Stimulated activated CD4-positive, alpha-beta T cell treated with anti-CD3 and anti-CD28 coated beads, TNF-alpha, amount 100 ng/mL, for 1 hour (primary cell): ENCODE data around the gene FREM1.

Experiments used
- DNase-seq, 3 donors: peaks; one replicate each; pipeline ENCODE4 v3.0.0-alpha.2; 2020; ENCODE audit warnings: low read depth in 3 of 3, low spot score in 1 of 3

Gene FREM1

DNA sequence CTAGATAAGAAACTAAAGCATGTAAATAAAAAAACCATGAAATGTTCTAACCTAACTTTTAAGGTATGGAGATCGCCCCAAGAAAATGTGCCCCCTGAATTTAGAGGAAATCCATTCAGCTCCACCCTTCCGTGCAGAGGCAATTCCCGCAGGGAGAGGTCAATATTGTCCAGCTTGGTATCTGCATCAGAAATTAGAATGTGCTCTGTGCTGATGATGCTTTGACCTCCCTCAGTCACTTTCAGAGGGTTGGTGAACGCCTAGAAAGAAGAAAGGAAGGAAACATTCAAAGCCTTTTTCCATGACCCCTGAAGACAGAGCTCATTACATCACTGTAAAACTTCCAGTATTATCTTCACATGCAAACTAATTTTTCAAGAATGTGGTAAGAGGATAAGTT, 91.0 kb downstream of the FREM1 start:
- no peak for DNase-seq

DNA sequence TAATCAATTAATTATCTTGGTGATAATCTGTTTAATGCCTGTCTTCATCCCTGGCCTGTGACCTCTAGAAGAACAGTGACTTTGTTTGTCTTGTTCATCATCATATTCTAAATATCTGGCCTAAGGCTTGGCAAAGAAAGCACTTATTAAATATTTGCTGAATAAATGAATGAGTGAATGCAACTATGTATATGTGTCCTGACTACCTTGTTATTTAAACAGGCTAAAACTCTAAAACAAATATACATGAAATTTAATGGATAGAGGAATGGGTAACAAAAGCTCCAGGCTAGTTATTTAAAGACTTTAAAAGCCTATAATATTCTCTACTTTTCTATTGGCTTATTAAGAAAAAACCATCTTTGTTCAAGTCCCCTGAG, 96.0 kb downstream of the FREM1 start:
- no peak for DNase-seq

DNA sequence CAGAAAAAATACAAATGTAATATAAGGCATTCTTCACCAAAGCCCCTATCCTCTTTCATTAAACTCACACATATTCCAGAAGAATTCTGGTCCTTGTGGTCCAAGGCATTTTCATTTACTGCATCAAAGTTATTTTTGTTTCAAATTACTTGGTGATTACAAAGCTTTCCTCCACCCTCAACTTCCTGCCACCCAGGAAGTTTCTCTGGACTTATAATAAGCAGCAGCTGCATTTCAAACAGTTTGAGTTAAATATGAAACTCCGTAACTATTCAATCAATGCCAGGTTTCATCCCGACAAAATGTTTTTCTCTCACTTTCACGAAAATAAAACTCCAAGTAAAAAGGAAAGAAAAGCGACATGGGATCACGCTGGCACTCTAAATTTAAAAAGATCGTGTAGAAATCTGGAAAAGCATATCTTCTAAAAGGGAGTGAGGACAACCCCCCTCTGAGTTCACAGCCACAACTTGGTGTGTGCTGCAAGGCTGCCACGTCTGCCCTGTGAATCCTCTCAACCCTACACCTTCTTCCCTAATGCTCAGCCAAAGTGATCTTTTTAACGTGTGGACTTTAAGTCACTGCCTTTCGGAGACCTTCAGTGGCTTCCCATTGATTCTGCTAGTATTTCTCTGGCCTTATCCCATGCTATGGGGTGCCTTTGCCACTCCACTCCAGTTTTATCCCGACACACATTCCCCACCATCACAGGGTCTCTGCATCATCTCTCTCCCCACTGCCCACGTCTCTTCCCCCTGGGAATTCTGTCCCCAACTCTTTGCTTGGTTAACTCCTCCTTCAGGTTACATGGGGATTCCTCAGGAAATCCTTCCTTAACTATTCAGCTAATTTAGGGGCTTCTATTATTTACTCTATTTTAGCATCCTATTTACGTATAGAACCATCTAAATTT, 96.6 kb downstream of the FREM1 start:
- no peak for DNase-seq

DNA sequence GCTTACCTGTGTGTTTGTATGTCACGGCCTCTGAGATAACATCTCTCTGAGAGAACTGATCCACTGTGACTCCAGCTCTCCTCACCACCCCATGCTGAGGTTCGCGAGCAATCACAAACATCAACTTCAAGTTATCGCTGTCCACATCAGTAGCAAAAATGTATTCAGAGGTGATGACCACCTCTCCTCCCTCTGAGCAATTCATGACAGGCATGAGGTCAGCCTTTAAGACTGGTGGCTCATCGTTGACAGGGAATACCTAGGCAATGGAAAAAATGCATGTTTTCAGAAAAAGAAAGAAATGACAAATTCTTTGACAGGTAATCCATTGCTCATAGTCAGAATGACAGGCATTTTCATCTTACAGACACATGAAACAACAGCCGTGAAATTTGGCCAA, 97.4 kb downstream of the FREM1 start:
- no peak for DNase-seq

DNA sequence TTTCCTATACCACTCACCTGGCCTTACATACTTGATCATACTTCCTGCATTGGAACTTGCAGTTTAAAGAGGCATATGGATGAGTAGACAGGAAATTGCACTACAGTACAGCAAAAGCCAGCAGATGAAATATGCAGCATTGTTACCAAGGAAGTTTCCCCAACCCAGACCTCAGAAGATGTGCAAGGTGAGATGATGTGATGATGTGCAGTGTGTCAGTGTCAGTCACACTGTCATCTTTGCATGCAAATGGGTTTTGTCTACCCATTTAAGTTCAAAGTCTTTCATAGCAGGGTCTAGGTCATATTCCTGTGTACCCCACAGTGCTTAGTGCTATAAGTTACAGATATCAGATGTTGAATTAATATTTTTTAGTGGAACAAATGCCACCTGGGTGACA, 98.4 kb downstream of the FREM1 start:
- no peak for DNase-seq

DNA sequence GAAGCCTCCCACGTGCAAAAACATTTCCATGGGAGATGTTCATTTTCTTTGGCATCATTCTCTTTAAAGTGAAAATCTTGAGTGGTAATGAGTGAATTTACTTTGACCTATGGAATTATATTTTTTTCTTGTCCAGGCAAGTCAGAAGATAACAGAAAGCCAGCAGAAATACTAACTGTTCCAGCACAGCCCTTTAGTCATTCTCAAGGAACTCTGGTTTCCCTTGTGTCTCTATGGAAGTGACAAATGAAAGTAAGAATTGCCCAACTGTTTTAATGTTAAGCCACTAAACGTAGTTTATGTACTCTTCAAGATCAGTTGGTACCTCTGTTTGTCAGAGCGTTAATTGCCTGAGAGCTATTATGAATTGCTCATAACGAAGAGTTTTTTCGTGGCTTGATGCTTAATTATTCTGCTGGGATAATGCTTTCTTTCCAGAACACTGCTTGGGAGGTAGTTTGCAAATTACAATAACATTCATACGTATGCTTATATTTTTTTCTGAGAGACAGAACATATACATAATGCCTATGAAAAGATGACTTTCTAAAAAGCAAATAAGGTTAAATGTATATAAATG, 103.2 kb downstream of the FREM1 start:
- DNase-seq: no peak

DNA sequence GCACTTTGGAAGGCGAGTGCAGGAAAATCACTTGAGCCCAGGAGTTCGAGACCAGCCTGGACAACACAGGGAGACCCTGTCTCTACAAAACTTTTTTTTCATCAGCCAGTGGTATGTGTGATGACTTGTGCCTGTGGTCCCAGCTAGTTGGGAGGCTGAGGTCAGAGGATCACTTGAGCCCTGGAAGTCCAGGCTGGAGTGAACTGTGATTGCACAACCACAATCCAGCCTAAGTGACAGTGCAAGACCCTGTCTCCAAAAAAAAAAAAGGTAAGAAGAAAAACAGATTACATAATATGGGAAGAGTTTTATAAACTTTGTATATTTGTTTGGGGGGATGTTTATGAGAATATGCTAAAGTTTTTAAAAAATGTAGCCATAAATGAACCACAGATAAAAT, 111.2 kb downstream of the FREM1 start:
- no peak for DNase-seq

DNA sequence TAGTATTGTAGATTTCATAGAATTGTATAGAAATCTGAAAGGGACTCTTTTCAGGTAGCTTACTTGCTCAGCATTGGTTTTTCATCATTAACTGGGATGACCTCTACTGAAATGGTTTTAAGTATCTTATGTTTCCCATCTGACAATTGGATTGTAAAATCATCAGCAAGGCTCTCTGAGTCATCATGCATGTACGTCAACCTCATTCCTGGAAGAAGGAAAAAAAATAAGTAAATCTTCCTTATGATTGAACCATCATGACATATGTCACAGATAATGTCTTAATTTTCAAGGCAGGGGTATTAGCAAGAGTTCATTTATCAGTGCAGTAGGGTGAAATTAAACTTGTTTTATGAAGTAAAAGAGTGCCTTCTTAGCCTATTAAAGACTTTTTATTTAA, 112.8 kb downstream of the FREM1 start:
- DNase-seq: no peak

DNA sequence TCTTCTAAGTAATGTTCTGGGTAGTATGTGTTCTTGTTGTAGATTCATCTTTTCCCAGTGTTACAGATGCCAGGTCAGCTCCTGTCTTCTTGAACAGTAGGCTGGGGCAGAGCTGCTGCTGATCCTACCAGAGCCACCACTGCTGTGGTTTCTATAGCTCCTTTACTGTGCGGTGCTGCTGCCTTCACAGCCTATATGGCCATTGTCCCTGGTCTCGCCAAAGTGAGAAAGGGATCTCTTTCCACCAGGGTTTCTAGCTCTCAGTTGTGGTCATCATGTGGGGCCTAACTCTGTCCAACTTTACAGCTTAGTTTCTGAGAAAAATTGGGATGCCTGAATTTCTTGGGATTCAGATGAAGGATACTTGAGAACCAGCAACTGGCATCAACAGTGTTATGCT, 116.8 kb downstream of the FREM1 start:
- no peak for DNase-seq

DNA sequence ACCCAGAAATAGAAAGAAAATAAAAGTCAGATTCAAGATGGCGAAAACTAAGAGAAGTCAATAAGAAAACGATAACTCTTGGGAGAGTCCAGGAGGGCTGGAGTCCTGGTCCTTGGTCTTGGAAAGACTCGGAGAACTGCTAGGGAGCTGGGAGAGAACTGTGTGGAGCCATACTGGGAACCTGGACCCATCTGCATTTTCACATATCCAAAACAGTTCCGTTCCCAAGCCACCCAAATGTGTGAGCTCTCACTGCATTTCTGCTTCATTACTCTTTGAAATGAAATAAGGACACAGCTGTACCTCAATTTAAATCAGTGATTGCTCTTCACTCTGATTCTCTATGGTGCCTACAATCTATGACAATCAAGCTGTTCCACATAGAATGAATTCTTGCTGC, 119.6 kb downstream of the FREM1 start:
- DNase-seq: no peak

DNA sequence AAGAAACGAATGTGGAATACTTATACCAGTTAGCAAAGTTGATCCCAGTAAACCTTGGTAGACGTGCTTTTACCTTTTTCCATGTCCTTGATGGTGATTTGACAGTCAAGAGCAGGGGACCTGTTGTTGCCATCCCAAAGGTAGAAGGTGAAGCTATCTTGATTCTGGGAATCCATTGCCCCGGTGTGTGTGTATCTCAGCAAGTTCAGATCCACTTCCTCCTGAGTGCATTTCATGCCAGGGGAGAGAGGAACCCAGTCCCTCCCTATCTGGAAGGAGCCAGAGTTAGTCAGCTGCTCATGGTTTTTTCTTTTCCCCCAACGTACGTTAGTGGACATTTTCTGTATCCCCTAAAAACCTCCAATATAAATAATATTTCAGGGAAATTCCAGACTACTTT, 121.4 kb downstream of the FREM1 start:
- no peak for DNase-seq

DNA sequence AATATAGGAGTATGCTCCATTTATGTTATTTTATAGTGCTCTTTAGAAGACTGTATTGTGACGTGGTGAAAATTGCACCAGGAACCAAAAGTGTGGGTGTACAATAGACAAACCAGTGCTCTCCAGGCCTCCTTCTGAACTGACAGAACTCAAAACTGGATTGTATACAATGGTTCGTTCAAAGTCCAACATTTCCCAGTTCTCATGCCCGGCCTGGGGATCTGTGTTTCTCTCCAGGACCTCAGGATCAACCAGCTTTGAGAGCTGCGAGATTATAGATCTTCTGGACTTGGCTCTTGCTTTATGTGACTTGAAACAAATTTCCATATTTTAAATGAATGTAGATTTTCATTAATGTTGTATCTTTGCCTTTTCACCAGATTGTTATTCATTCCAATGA, 126.9 kb downstream of the FREM1 start:
- DNase-seq: no peak

DNA sequence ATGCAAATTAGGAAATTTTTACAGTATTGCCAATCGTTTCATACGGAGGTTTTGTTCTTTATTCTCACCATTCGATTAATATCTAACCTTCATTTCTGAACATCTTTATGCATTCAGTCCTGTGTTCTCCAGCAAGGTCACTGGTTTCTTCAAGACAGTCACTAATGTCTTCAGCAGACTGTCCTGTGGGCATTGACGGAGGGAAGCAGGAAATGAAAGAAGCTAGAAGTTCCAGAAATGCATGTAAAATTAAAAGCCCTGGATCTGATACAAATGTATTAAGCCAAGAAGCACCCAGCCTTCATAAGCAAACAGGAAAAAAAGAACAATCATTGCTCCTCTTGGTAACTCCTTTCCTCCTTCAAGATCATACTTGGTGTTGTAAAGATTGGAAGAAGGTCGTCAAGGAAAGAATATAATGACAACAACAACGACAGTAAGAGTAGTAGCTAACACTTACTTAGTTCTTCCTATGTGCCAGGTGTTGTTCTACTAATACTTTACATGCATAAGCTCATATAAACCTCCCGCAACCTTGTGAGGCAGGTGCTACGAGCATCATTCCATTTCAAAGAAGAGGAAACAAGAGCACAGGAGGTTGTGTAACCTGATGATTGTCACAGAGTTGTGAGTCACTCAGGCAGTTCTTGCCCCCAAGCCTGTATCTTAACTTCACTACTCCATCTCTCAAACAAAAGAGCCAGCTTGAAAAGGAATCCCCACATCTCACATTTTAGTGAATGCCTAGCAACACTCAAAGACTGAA, 127.8 kb downstream of the FREM1 start:
- DNase-seq: no peak

DNA sequence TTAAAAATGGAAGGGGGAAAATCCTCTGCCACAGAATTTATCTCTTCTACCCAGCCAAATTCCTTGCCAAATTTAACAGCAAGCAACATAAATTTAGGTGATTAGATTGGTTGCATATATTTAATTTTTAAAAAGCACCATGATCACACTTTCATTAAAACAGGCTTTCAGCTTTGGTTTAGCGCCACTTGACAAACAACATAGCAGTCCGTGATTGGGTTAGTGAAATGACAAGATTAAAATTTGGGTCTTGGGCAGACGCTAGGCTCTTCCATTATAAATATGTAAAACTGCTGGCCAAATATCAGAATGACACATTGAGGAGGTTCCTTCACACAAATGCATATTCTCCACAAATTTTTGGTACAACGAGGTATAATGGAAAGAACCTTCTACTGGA, 129.5 kb downstream of the FREM1 start:
- no peak for DNase-seq

DNA sequence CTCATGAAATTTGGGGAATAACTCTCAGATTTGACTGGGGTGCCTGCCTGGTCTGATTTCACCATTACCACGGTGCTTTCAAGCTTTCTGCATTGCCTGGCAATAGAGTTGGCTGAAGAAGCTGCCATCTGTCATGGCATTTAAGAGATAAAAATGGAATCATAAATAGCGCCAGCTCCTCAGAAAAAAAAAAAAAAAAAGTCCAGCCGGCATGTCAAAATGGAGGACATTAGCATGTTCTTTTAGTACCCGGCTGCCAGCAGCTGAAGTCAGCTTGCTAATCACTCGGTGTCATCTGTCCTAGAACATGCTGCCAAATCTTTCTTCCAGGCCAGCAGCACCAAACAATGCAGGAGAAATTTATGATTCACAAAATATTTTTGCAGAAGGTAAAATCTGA, 130.0 kb downstream of the FREM1 start:
- DNase-seq: no peak

DNA sequence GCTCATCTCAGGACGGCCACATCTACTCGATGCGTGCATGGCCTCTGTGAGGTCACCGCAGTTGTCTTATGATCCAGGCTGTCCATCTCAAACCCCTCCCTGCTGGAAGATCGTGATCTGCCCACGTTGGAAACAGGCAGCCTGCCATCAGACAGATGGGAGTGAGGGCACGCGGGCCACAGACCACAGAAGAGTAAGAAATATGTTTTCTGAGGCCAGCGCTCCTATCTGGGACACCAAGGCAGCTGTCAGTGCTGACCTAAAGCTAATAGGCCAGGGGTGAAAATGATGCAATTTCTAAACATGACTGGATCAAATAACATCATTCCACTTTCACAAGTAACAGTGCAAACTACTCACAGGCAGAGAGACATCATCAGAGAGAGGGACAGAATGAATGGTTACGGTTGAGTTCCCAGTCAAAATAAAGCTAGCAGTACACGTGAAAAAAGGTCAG, 130.6 kb downstream of the FREM1 start:
- DNase-seq: no peak

DNA sequence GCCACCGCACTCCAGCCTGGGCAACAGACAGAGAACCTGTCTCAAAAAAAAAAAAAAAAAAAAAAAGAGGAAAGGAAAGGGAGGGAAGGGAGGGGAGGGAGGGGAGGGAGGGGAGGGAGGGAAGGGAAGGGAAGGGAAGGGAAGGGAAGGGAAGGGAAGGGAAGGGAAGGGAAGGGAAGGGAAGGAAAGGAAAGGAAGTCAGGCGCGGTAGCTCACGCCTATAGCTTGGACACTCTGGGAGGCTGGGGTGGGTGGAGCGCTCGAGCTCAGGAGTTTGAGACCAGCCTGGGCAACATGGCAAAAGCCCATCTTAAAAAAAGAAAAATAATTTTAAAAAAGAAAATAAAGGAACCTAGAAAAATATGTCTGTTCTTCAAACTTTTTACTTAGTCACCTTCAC, 131.7 kb downstream of the FREM1 start:
- DNase-seq: no peak

DNA sequence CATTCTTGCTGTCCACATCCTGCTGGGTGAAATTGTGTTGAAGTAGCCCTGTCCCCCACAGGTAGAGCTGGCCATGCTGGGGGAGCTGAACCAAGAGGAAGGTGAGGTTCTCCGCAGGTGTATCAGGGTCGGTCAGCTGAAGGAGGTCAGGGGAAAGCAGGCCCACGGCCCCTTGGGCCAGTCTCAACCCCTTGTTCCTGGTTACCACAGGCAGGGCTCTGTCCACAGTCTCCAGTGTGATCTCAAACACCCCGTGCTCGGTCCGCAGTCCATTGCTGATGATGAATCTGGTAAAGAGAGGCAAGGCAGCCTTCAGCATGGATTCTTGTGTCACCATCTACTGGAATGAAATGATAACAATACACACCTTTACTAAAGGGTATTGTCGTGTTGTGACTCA, 134.3 kb downstream of the FREM1 start:
- no peak for DNase-seq

DNA sequence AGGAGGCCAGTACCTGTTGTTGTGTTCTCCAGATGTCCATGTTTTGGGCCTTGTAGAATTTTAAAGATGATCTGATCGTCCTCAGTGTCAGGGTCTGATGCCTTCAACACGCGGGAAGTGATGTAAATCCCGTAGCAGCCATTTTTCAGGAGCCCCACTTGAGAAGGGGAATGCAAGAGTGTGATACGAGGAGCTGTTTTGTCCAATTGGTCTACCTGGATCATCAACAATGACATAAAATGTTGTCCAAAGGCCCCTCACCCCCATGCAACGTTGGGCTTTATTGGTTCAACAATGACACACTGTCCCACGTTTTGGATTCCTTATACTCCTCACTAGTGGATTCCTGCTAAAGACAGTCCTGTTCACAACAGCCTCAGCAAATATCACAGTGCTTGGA, 139.6 kb downstream of the FREM1 start:
- DNase-seq: no peak

DNA sequence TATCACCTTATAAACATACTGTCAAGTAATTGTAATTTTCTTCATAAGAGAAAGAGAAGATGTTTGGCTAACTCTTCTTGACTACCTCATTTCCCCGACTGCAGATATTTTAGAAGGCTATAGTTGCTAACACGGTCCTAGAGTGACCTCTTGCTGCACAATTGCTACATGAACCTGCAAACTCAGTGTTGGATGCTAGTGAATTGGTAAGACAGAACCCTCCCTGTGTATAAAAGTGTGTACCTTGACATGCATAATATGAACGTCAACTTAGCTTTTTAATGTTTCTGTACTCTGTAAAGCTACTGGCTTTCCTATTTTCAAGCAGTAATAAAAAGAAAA, 141.0 kb downstream of the FREM1 start:
- no peak for DNase-seq

DNA sequence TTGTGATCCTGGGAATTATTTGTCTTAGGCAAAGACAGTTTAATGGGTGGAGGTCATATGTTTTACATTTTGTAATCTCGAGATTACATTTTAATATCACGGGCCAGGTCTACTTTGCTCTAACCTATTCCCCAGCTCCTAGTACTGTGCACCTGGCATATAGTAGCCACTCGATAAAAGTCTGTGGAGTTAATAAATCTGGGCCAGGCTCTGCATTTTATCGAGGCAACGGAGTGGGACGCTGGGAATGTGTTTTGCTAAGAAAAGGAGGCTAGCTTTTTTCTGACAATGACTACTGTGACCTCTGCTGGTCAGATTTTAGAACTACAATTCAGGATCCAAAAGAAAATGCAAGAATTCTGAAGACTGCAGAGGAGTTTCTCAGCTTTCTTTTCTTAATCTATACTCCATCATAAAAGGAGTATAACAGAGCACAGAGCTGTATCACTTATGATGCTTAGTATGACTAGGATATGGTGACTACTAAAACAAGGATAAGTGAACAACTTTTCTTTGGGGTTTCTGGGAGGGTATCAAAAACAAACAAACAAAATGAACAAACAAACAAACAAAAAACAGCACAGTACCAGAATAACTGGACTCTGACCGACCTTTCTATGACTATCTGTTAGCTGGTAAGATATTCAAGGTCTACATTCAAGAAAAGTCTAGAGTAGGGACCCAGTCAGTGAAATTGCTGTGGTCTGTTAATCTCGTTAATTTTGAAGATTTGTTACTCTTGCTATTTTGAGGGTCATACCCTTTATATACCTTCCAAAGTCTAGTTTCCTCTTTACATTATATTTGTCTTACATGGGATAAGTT, 141.6 kb downstream of the FREM1 start:
- no peak for DNase-seq
